ENCODE data around the gene ZNF558.
"Not testable (repeated sequence)": the region's sequence is repeated elsewhere in the genome, so short reads cannot be mapped to it uniquely, and the experiment has no call there.

ZNF558 gene

DNA sequence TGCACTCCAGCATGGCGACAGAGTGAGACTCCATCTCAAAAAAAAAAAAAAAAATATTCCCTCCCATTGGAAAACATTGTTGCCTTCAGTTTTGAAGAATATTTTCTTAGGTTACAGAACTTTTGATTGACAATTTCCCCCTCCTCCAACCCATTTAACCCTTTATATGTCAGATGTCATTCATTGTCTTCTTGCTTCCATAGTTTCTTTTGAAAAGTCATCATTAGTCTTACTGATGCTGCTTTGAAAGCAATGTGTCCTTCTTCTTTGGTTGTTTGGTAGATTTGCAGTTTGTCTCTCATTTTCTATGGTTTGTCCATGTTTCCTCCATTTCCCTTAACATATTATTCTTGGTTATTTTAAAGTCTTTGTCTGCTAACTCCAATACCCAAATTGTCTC lies 25.4 kb downstream of the ZNF558 start:
- DNase-seq (ENCODE audit: low read depth in 4 of 4, low spot score in 1 of 4), result no peak

DNA sequence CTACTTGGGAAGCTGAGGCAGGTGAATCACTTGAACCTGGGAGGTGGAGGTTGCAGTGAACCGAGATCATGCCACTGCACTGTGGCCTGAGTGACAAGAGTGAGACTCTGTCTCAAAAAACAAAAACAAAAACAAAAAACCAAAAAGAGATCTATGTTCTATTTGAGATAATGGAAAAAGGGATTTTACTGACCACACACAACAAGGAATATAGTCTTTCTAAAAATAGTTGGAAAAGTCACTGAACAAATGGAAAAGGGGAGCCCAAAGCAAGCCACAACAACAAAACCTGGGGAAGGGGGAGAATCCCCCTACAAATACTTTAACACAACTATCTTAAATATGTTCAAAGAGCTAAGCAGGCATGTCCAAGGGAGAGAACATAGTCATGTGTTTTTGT lies 37.3 kb downstream of the ZNF558 start:
- no peak for DNase-seq (ENCODE audit: low read depth in 4 of 4, low spot score in 1 of 4)

DNA sequence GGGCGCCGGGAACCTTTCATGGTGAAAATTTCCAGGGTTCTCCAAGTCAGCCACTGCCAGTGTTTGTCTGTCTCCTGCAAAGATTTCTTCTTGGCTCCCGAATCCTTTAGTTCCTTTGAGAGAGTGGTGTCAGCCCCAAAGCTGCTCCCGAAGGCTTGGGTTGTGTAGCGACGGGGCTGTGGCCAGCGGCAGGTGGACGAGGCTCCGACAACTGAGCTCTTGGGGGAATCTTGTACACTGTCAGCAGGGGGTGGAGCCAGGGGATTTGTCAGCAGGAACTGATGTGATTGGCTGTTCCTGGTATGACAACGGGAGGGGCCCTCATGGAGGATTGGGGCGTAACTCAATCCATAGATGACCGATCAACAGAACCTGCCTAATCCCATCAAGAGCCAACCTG lies 58.5 kb downstream of the ZNF558 start:
- DNase-seq (ENCODE audit: low read depth in 4 of 4, low spot score in 1 of 4), result not testable (repeated sequence)

GRCh38 chr19:8769265-8769664 lies 62.8 kb downstream of the ZNF558 start:
- not testable (repeated sequence) for DNase-seq (ENCODE audit: low read depth in 4 of 4, low spot score in 1 of 4)

- DNase-seq (ENCODE audit: low read depth in 4 of 4, low spot score in 1 of 4), result not testable (repeated sequence)
Observed at GRCh38 chr19:8767257-8767656, 64.8 kb downstream of the ZNF558 start.

All from stimulated activated CD4-positive, alpha-beta T cell treated with anti-CD3 and anti-CD28 coated beads, Interleukin-1b, Interleukin-23, amount 100 ng/mL, for 24 hours (primary cell).